ENCODE data around the gene TTC39C.

DNA sequence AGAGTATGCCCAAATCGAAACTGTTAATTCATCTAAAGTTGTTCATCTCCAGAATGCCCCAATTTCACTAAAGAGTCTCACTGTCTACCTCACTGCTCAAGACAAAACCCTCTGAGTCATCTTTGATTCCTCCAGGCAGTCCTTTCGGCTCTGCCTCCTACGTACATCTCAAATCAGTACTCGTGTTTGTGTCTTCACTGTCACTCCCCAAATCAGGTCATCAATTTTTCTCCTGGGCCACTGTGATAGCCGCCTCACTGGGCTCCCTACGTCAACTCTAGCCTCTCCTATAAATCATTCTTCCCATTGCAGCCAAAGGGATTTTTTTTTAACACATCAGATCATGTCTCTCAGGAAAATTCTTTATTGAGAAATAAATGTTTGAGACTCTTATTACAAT lies 42.1 kb upstream of the TTC39C start:
- TF ChIP-seq, protein P1, sequence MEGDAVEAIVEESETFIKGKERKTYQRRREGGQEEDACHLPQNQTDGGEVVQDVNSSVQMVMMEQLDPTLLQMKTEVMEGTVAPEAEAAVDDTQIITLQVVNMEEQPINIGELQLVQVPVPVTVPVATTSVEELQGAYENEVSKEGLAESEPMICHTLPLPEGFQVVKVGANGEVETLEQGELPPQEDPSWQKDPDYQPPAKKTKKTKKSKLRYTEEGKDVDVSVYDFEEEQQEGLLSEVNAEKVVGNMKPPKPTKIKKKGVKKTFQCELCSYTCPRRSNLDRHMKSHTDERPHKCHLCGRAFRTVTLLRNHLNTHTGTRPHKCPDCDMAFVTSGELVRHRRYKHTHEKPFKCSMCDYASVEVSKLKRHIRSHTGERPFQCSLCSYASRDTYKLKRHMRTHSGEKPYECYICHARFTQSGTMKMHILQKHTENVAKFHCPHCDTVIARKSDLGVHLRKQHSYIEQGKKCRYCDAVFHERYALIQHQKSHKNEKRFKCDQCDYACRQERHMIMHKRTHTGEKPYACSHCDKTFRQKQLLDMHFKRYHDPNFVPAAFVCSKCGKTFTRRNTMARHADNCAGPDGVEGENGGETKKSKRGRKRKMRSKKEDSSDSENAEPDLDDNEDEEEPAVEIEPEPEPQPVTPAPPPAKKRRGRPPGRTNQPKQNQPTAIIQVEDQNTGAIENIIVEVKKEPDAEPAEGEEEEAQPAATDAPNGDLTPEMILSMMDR (IDR thresholded peaks at IDR 0.05) = no peak
- TF ChIP-seq KDM5A (IDR thresholded peaks at IDR 0.05) = no peak
